GM19025 (cell line): Measurements from ENCODE around the gene ZNF775.

ENCODE experiments used
- ATAC-seq: cut with Tn5 transposase; IDR thresholded peaks from one replicate; pipeline ENCODE4 v1.9.1; 2021; ENCODE audit warnings: mild to moderate bottlenecking, low read depth, moderate library complexity; ENCODE audit not compliant: unreplicated experiment

Gene ZNF775

GRCh38 chr7:150378853-150379440 is at the start of gene ZNF775:
TSS of gene ZNF775 (plus strand) at chr7:150379330. CDS start at chr7:150388471, 9,141 bp downstream.
- ATAC-seq = peak; percentile 67

GRCh38 chr7:150329331-150330120 is 49.6 kb upstream of the ZNF775 start:
- no peak for ATAC-seq

- no peak for ATAC-seq
Observed at GRCh38 chr7:150330211-150330885, 48.8 kb upstream of the ZNF775 start.

DNA sequence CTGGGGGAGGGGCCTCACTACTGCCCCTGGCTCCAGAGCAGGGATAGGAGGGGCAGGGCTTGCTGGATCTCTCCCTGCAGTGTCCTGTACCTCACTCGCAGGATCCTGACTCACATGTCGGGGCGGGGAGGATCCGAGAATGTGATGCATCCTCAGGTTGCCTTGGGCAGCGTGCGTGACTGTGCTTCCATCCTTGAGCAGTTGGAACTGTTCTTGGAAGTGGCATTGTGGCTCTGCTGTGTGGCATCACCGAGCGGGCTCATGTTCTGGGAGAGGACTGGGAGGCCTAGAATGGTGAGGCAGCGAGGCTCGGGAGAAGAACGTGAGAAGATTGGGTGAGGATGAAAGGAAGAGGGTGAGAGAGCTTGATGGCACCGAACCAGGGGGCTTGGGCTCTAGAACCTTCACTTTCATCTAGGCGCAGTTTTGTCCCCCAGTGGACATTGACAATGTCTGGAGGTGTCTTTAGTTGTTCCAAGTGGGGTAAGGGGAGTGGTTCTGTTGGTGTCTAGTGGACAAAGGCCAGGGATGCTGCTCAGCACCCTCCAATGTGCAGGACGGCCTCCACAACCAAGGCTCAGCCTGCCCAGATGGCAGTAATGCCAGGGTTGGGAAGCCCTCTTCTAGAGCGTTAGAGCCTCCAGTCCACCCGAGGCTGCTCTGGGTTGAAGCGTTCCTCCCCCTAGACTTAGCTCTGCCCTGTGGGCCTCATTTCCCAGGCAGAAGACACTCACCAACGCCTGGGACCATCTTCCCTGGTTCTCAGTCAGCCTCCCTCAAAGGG is 46.1 kb upstream of the ZNF775 start:
- ATAC-seq = no peak

GRCh38 chr7:150333659-150334058 is 45.5 kb upstream of the ZNF775 start:
- no peak for ATAC-seq

GRCh38 chr7:150334108-150334507 is 45.0 kb upstream of the ZNF775 start:
- ATAC-seq = no peak

- ATAC-seq = no peak
Observed at GRCh38 chr7:150335108-150335773, 43.9 kb upstream of the ZNF775 start.

DNA sequence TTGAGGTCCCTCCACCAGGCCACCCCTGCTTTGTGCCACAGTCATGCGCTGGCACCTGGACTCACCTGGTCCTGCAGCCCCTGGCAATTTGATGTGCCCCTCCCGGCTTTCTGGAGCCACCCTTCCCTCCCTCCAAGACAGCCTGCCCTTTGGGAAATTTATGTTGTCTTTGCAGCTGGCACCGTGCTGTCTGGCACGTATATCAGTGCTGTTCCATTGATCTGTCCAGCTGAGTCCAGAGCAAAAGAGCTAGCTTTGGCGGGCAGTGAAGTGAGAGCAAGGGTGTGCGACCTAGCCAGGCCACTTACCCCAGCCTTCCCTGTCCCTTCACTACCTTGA is 43.4 kb upstream of the ZNF775 start:
- no peak for ATAC-seq

DNA sequence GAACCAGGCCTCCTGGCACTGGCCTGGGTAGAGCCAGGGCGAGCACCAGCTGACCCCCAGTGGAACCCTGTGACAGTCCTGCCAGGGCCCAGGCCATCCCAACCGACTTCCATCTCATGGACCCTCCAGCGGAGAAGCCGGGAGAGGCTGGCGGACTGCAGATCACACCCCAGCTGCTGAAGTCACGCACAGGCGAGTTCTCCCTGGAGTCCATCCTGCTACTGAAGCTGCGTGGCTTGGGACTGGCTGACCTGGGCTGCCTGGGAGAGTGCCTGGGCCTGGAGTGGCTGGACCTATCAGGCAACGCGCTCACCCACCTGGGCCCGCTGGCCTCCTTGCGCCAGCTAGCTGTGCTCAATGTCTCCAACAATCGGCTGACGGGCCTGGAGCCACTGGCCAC is 42.4 kb upstream of the ZNF775 start:
- no peak for ATAC-seq

DNA sequence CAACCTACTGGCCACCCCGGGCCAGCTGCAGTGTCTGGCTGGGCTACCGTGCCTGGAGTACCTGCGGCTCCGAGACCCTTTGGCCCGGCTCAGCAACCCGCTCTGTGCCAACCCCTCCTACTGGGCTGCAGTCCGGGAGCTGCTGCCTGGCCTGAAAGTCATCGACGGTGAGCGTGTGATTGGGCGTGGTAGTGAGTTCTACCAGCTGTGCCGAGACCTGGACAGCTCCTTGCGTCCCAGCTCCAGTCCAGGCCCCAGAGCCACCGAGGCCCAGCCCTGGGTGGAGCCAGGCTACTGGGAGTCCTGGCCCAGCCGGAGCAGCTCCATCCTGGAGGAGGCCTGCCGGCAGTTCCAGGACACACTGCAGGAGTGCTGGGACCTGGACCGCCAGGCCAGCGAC is 42.0 kb upstream of the ZNF775 start:
- no peak for ATAC-seq

DNA sequence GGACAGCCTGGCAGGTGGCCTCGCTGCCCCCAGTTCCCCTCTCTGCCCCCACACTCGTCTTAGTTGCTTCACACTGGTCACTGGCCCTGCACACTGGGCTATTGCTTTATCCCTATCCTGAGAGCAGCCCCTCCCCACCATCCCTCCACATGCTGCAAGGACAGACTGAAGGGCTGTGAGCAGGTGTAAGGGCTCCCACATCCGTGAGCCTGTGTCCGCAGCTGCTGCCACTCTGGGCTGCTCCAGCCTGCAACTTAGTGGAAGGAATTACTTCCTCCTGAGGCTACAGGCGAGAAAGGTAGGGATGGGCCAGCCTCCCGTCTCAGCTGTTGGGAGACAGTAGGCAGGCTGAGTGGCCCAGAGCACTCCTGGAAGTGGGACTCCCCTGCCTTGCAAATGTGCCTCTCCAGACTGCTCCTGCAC is 41.5 kb upstream of the ZNF775 start:
- no peak for ATAC-seq

DNA sequence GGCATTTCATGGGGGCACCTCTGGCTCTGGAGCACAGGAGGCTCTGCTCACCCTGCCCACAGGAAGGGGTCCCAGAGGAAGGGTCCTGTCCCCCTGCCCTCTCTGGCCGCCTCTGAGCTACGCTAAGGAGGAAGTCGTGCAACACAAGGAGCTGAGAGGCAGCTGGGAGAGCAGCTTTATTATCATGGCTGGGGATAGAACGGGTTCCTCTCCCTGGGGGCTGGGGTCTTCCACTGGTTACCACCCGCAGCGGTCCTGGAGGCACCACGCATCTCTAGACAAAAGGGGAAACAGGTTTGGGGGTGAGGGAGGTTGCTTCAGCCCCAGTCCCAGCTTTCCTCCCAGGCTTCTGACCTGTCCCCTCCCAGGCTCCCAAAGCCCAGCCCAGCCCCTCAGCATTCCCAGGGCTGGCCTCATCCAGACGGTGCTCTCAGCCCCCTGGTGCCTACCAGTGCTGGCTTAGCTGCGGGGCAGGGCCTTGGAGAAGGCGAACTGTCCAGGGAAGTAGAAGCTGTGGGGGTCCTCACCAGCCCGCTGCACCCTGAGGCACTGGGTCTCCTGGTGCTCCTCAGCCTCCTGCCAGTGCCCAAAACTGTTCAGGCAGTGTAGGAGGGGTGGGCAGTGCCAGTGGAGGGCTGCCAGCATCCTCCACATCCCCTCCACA is 40.8 kb upstream of the ZNF775 start:
- ATAC-seq = no peak

GRCh38 chr7:150339409-150339809 is 39.7 kb upstream of the ZNF775 start:
- no peak for ATAC-seq

DNA sequence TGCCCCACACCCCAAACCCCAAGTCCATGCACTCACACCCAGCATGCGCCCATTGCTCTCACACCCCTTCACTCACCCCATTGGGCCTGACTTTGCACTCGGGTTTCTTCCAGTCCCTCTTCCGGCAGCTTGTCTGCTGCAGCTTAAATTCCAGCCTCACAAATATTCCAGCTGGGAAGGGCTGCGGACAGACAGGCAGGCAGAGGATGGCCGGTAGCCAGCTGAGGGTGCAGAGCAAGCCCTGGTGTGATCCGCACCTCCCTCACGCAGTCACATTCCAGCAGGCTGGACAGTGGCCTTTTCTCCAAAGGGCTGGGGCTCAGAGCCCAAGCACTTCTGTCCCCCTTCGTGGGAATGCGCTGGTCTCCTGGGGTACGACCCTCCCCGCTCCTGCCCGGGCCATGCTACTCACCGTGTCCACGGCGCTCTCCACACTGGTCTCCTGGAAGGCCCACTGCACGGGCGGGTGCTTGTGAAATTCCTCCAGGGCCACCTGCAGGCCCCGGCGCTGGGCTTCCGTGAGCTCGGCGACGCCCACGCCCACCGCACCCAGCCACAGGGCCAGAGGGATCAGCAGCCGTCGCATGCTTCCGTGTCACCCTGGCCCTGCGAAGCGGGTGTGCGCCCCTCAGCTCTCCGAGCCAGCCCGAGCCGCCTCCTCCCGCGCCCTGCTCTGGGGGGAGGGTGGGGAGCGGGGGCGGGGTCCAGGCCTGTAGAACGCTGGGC is 38.9 kb upstream of the ZNF775 start:
- no peak for ATAC-seq

GRCh38 chr7:150340875-150341262 is 38.3 kb upstream of the ZNF775 start:
- ATAC-seq = no peak

- no peak for ATAC-seq
Observed at GRCh38 chr7:150341263-150342120, 37.6 kb upstream of the ZNF775 start, which contains the start of gene RARRES2. TSS of gene RARRES2 (minus strand) at chr7:150341629. CDS start at chr7:150340609, 1,020 bp downstream.

DNA sequence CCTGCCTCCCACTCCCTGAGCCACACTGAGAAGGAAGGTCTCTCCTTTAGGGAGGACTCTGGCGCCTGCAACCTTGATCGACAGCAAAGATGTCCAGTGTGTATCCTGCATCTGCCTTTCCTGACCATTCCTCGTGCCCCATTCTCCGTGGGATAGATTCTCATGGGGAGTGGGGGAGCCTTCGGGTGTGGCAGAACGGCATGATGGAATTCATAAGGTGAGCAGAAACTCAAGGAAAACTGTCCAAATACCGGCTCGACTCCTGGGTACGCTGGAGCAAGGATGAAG is 37.1 kb upstream of the ZNF775 start:
- no peak for ATAC-seq

- ATAC-seq = no peak
Observed at GRCh38 chr7:150343225-150343624, 35.9 kb upstream of the ZNF775 start.
